ENCODE measurements around the gene PCDHA9. TPM values are rescaled to one million over a fixed set of nuclear protein-coding genes. Genes with fewer than 3 reads are reported as not detected.
"Not testable (repeated sequence)": the region's sequence is repeated elsewhere in the genome, so short reads cannot be mapped to it uniquely, and the experiment has no call there.

The PCDHA9 gene
- total RNA-seq, 1 donor from 2014 or later: 1.2 TPM

GRCh38 chr5:140823475-140823874 is 24.7 kb upstream of the PCDHA9 start:
- Mint-ChIP-seq H3K36me3 (ENCODE audit: low read depth) (peaks cover 5% of the 10 kb centered on the region), H3K27me3 (ENCODE audit: low read depth) (no peaks in the 10 kb centered on the region), H3K27ac (ENCODE audit: unreplicated experiment) (no peak overlapping the region), H3K9me3 (ENCODE audit: low read depth) (peaks cover 5% of the 10 kb centered on the region), H3K4me3 (ENCODE audit: unreplicated experiment) (no peak overlapping the region), H3K4me1 (ENCODE audit: low read depth) (peaks cover 5% of the 10 kb centered on the region)
- TF ChIP-seq CTCF (IDR thresholded peaks at IDR 0.05): no peak
- DNase-seq (ENCODE audit: low spot score): no peak

GRCh38 chr5:140827704-140828361 is 20.3 kb upstream of the PCDHA9 start, which contains the start of gene PCDHA6:
PCDHA6 (plus strand) TSS chr5:140827960; CDS start chr5:140828092, 132 bp downstream.
- peaks cover 10% of the 10 kb centered on the region for H3K36me3 Mint-ChIP-seq (ENCODE audit: low read depth)
- peak; percentile 78 for TF ChIP-seq CTCF (IDR thresholded peaks at IDR 0.05)
- DNase-seq (ENCODE audit: low spot score): no peak
- peaks cover 19% of the 10 kb centered on the region for H3K4me1 Mint-ChIP-seq (ENCODE audit: low read depth)
- peak within 1 kb of the TSS; percentile 85 for H3K27ac Mint-ChIP-seq (ENCODE audit: unreplicated experiment)
- peaks cover 16% of the 10 kb centered on the region for H3K9me3 Mint-ChIP-seq (ENCODE audit: low read depth)
- no peaks in the 10 kb centered on the region for H3K27me3 Mint-ChIP-seq (ENCODE audit: low read depth)
- H3K4me3 Mint-ChIP-seq (ENCODE audit: unreplicated experiment): peak within 1 kb of the TSS; percentile 82

- DNase-seq (ENCODE audit: low spot score): no peak
- Mint-ChIP-seq H3K9me3 (ENCODE audit: low read depth) (peaks cover 19% of the 10 kb centered on the region), H3K27me3 (ENCODE audit: low read depth) (no peaks in the 10 kb centered on the region), H3K4me3 (ENCODE audit: unreplicated experiment) (peak overlapping the region; percentile 82), H3K4me1 (ENCODE audit: low read depth) (peaks cover 19% of the 10 kb centered on the region), H3K36me3 (ENCODE audit: low read depth) (peaks cover 14% of the 10 kb centered on the region), H3K27ac (ENCODE audit: unreplicated experiment) (peak overlapping the region; percentile 85)
- TF ChIP-seq CTCF (IDR thresholded peaks at IDR 0.05): peak; percentile 49
These were observed 19.8 kb upstream of the PCDHA9 start for GRCh38 chr5:140828362-140828737.

DNA sequence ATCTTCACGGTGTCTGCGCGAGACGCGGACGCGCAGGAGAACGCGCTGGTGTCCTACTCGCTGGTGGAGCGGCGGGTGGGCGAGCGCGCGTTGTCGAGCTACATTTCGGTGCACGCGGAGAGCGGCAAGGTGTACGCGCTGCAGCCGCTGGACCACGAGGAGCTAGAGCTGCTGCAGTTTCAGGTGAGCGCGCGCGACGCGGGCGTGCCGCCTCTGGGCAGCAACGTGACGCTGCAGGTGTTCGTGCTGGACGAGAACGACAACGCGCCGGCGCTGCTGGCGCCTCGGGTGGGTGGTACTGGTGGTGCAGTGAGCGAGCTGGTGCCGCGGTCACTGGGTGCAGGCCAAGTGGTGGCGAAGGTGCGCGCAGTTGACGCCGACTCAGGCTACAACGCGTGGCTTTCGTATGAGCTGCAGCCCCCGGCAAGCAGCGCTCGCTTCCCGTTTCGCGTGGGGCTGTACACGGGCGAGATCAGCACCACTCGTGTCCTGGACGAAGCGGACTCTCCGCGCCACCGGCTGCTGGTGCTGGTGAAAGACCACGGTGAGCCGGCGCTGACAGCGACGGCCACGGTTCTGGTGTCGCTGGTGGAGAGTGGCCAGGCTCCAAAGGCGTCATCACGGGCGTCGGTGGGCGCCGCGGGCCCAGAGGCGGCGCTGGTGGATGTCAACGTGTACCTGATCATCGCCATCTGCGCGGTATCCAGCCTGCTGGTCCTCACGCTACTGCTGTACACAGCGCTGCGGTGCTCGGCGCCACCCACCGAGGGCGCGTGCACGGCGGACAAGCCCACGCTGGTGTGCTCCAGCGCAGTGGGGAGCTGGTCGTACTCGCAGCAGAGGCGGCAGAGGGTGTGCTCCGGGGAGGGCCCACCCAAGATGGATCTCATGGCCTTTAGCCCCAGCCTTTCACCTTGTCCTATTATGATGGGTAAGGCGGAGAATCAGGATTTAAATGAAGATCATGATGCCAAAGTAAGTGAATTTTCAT is 18.4 kb upstream of the PCDHA9 start:
- Mint-ChIP-seq H3K36me3 (ENCODE audit: low read depth) (peaks cover 21% of the 10 kb centered on the region), H3K9me3 (ENCODE audit: low read depth) (peaks cover 21% of the 10 kb centered on the region), H3K4me1 (ENCODE audit: low read depth) (peaks cover 19% of the 10 kb centered on the region)
- not testable (repeated sequence) for H3K27me3 Mint-ChIP-seq (ENCODE audit: low read depth); DNase-seq (ENCODE audit: low spot score); H3K4me3 Mint-ChIP-seq (ENCODE audit: unreplicated experiment); H3K27ac Mint-ChIP-seq (ENCODE audit: unreplicated experiment)

DNA sequence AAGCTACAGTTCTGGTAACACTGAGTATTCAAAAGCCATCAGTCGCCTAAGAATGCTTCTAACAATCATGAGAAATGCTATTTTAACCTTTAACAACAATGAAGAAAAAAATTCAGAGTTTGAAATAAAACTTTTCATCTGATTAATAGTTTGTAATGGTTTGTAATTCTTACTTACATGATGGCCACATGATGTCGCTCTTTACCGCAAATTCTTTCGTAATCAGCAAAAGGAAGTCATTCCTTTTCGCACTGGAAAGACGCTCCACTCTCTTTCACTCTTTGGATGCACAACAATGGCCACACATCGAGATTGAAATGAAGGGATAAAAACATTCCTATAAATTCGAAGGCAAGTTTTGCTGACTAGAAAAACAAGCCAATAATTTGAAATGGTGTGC is 14.2 kb upstream of the PCDHA9 start, which contains the start of gene PCDHA7:
TSS of gene PCDHA7 (plus strand) at position 277 of the 400 bp plus-strand sequence. CDS start at position 392, 115 bp downstream.
- H3K27me3 Mint-ChIP-seq (ENCODE audit: low read depth): no peaks in the 10 kb centered on the region
- no peak for DNase-seq (ENCODE audit: low spot score)
- H3K9me3 Mint-ChIP-seq (ENCODE audit: low read depth): peaks cover 17% of the 10 kb centered on the region
- peak within 1 kb of the TSS; percentile 19 for H3K4me3 Mint-ChIP-seq (ENCODE audit: unreplicated experiment)
- no peak within 1 kb of the TSS for H3K27ac Mint-ChIP-seq (ENCODE audit: unreplicated experiment)
- H3K4me1 Mint-ChIP-seq (ENCODE audit: low read depth): peaks cover 10% of the 10 kb centered on the region
- TF ChIP-seq CTCF (IDR thresholded peaks at IDR 0.05): no peak
- H3K36me3 Mint-ChIP-seq (ENCODE audit: low read depth): peaks cover 17% of the 10 kb centered on the region

- H3K4me1 Mint-ChIP-seq (ENCODE audit: low read depth): peaks cover 10% of the 10 kb centered on the region
- not testable (repeated sequence) for H3K27me3 Mint-ChIP-seq (ENCODE audit: low read depth); H3K27ac Mint-ChIP-seq (ENCODE audit: unreplicated experiment); DNase-seq (ENCODE audit: low spot score)
- peak overlapping the region; percentile 19 for H3K4me3 Mint-ChIP-seq (ENCODE audit: unreplicated experiment)
- peaks cover 17% of the 10 kb centered on the region for H3K36me3 Mint-ChIP-seq (ENCODE audit: low read depth)
- H3K9me3 Mint-ChIP-seq (ENCODE audit: low read depth): peaks cover 17% of the 10 kb centered on the region
These were observed 13.7 kb upstream of the PCDHA9 start for GRCh38 chr5:140834439-140835008.

All from chondrocyte (in vitro differentiated cells).